ENCODE measurements around the gene MPIG6B. TPM values are rescaled to one million over a fixed set of nuclear protein-coding genes. Genes with fewer than 3 reads are reported as not detected.

MPIG6B gene
- total and polyA plus RNA-seq, 3 donors from 2014 or later: 0.74 to 1.3 (median 0.94) TPM

DNA sequence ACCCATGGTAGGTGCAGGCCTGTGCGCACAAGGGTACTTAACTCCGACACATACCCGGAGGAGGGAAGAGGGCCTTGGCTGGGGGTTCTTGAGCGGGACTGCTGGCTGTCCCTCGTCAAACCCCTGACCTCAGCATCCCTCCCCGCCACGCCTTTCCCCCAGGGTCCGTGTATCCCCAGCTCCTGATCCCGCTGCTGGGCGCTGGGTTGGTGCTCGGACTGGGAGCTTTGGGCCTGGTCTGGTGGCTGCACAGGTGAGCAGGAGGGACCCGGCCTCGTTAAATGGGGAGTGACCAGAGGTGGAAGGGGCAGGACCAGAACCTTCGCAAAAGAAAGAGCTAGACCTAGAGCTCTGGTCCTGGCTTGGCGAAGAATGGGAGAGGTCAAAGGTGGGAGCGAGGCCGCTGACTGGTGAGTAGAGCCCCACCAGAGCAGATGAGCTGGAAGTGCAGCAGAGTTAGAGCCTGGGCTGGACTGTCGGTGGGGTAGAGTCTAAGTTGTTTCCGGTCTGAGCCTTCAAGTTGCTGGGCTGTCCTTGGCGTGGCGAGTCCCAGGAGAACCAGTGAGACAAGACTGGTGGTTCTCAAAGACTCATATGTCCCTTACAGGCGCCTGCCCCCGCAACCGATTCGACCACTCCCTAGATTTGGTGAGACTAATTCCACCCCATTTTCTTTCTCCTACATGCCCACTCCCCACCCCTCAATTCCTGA, 963 bp downstream of the MPIG6B start:
- no peak for TF ChIP-seq POLR2A (IDR thresholded peaks at IDR 0.05)
- TF ChIP-seq, protein P1, sequence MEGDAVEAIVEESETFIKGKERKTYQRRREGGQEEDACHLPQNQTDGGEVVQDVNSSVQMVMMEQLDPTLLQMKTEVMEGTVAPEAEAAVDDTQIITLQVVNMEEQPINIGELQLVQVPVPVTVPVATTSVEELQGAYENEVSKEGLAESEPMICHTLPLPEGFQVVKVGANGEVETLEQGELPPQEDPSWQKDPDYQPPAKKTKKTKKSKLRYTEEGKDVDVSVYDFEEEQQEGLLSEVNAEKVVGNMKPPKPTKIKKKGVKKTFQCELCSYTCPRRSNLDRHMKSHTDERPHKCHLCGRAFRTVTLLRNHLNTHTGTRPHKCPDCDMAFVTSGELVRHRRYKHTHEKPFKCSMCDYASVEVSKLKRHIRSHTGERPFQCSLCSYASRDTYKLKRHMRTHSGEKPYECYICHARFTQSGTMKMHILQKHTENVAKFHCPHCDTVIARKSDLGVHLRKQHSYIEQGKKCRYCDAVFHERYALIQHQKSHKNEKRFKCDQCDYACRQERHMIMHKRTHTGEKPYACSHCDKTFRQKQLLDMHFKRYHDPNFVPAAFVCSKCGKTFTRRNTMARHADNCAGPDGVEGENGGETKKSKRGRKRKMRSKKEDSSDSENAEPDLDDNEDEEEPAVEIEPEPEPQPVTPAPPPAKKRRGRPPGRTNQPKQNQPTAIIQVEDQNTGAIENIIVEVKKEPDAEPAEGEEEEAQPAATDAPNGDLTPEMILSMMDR (IDR thresholded peaks at IDR 0.05): no peak
- no peak for DNase-seq
- Histone ChIP-seq H3K4me3 (no peak overlapping the region), H3K27ac (no peak overlapping the region), H3K36me3 (ENCODE audit: low read depth, missing control alignments) (no peaks in the 10 kb centered on the region), H3K4me1 (peaks cover 6% of the 10 kb centered on the region), H3K27me3 (no peaks in the 10 kb centered on the region), H3K9me3 (no peaks in the 10 kb centered on the region)
- intact Hi-C loops (cut with DNase I; ENCODE audit: low total_unique reads): no loop called here
- 73 to 75% methylated on average over 18 to 25 of the region's 25 CpGs for WGBS, 2 donors

DNA sequence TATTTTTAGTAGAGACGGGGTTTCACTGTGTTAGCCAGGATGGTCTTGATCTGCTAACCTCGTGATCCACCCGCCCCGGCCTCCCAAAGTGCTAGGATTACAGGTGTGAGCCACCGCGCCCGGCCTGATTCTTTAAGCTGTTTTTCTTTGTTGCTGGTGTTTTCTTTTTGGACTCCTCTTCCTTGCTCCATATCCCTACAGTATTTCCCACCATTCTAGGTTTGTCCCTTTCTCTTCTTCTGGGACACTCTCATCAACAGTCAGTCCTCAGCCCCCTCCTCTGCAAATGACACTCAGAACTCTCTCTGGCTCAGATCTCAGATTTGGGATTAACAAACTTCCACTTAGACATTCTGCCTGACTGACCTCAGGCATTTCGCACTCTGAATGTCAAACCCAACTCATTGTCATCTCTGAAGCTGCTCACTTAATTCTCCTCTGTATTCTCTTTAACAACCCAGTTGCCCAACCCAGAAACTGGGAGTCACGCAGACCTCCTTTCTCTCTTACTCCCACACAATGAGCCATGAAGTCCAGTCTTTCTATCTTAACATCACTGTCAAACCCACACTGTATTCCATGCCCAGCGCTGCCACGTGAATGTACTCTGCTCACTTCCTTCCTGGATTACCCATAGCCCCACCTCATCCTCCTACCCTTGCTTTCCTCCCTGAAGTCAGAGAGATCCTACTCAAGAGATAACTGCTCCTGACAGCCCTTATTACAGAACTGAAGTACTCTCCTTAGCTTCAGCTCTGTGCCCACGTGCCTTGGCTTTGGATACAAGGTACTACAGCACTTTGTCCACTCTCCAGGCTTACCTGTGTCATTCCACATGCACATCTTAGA, 2.6 kb downstream of the MPIG6B start:
- H3K27me3 ChIP-seq: no peaks in the 10 kb centered on the region
- TF ChIP-seq, protein P1 (IDR thresholded peaks at IDR 0.05): no peak
- no peak for TF ChIP-seq POLR2A (IDR thresholded peaks at IDR 0.05)
- H3K27ac ChIP-seq: no peak overlapping the region
- intact Hi-C loops (cut with DNase I; ENCODE audit: low total_unique reads): no loop called here
- no peak overlapping the region for H3K4me3 ChIP-seq
- no peaks in the 10 kb centered on the region for H3K9me3 ChIP-seq
- 81% methylated on average over 12 of the region's 12 CpGs for whole genome bisulfite sequencing, 2 donors
- H3K4me1 ChIP-seq: peaks cover 6% of the 10 kb centered on the region
- no peaks in the 10 kb centered on the region for H3K36me3 ChIP-seq (ENCODE audit: low read depth, missing control alignments)
- DNase-seq: peak; percentile 47

DNA sequence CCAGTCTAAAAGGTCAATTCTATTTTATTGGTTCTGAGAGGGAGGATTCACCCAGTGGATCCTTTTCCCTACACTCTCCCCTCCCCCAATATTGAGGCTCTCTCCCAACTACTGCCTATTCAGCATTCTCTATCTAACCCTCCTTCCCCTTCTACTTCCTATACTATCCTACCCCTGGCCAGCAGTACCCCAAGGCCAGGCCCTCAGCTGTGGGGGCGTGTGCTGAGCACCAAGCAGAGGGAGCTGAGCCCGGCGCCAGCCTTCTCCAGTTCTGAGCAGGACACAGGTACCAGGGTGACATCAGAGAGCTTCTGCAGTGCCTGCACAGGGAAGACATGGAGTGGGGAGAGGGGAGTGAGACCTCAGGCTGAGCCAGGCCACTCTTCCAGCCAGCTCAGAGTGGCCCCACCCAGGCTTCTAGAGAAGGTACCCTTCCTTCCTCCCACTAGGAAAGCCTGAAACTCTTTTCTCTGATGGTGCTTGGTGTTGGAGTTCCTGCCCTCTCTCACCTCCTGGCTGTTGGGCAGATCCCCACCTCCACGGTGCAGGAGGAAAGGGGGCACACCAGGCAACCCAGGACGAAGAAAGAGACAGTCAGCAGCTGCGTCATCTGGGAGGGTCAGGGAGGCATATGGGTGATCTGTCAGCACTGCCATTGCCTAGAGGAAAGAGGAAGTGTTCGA, 4.0 kb downstream of the MPIG6B start:
- Histone ChIP-seq H3K27me3 (no peaks in the 10 kb centered on the region), H3K9me3 (no peaks in the 10 kb centered on the region), H3K27ac (peak overlapping the region in 1 of 2 donors; percentile 96), H3K4me3 (no peak overlapping the region), H3K36me3 (ENCODE audit: low read depth, missing control alignments) (no peaks in the 10 kb centered on the region), H3K4me1 (peaks cover 6% of the 10 kb centered on the region)
- 72 to 79% methylated on average over 7 of the region's 7 CpGs for WGBS, 2 donors
- no peak for DNase-seq
- TF ChIP-seq POLR2A (IDR thresholded peaks at IDR 0.05): no peak
- TF ChIP-seq, protein P1 (IDR thresholded peaks at IDR 0.05): no peak
- intact Hi-C loops (cut with DNase I; ENCODE audit: low total_unique reads): no loop called here

DNA sequence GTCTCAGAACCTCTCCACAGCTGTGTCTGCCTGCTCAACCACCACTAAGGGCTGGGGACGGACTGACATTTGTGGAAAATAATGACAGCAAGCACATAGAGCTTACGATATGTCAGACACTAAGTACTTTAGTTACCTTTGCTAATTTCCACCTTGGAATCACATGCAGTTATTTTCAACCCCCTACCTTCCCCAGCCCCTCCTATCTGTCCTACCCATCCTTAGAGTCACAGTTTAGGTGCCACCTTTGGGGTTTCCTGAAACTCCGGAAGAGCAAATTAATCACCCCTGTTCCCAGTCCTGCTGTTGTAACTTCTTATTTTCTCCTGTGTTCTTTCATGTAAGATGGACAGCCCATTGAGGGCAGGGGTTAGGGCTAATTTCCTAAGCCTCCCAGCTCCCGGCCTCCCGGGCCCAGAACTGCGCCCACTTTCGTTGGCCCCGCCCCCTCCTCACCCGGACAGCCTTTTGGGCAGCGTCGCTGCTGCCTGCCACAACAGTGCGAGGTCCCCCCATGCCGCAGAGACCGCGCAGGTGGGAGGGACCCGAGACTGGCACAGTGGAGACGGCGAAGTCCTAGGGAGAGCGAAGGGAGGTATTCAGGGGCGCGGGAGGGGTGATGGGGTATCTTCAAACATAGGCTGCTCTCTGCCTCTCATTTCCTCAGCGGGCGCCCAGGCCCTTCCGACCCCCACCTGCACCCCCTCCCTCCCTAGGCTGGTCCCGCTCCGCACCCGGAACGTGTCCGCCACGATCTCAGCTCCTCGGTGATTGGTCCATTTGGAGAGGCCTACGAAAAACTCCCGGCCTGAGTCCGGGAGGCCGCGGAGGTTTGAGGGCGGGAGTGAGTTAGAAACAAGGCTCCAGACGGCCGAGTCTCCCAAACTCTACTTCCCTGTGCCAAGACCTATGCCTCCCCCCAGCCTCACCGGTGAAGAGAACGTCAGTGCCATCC, 4.8 kb downstream of the MPIG6B start:
- intact Hi-C loops (cut with DNase I; ENCODE audit: low total_unique reads): no loop called here
- no peak for DNase-seq
- H3K9me3 ChIP-seq: no peaks in the 10 kb centered on the region
- peak overlapping the region; percentile 66 to 85 for H3K4me3 ChIP-seq
- peaks cover 6% of the 10 kb centered on the region for H3K4me1 ChIP-seq
- no peak for TF ChIP-seq POLR2A (IDR thresholded peaks at IDR 0.05)
- TF ChIP-seq, protein P1 (IDR thresholded peaks at IDR 0.05): no peak
- H3K36me3 ChIP-seq (ENCODE audit: low read depth, missing control alignments): no peaks in the 10 kb centered on the region
- peak overlapping the region; percentile 94 to 96 for H3K27ac ChIP-seq
- H3K27me3 ChIP-seq: no peaks in the 10 kb centered on the region
- whole genome bisulfite sequencing, 2 donors: 54 to 59% methylated on average over 39 to 40 of the region's 41 CpGs
